Spleen (tissue), 7 donors: ENCODE results near the gene NAALADL2.

ENCODE experiments used
- CTCF ChIP-seq, 11 experiments: fragments of 200-600 bp in 7 of 11; fragments of 450-650 bp in 4 of 11; sonication (generic) in 4 of 11; IDR thresholded peaks in 8 of 11; conservative IDR thresholded peaks in 3 of 11; 1 replicate in 7 of 11; 2 replicates in 4 of 11; pipeline versions ENCODE4 v1.4.0 to v1.8.0; 2016 to 2021; ENCODE audit warnings: antibody characterized with exemption in 11 of 11, inconsistent platforms in 4 of 11, mild to moderate bottlenecking in 1 of 11
- POLR2A ChIP-seq, 3 donors: fragments of 450-650 bp; IDR thresholded peaks; one replicate each; pipeline ENCODE4 v1.5.1; 2017; ENCODE audit warnings: antibody characterized with exemption in 3 of 3, mild to moderate bottlenecking in 1 of 3
- POLR2AphosphoS5 ChIP-seq, 3 donors: sonication (generic); formaldehyde crosslinking; IDR thresholded peaks; one replicate each; pipeline ENCODE4 v1.5.1; 2017; ENCODE audit warnings: antibody characterized with exemption in 3 of 3
- donor health status: DM: no; HTN: no; CAD: no; lungs with moderate emphysema.
- donor health status: DM: no; HTN: no; CAD: no.
- donor health status: DM: no; HTN: no; CAD: no.

- no peak for TF ChIP-seq CTCF (IDR thresholded peaks at IDR 0.05 in 8 of 11, conservative IDR thresholded peaks at IDR 0.05 in 3 of 11)
- TF ChIP-seq POLR2A (IDR thresholded peaks at IDR 0.05): no peak
- TF ChIP-seq POLR2AphosphoS5 (IDR thresholded peaks at IDR 0.05): no peak
Observed at GRCh38 chr3:174884776-174885568, 25.8 kb downstream of the NAALADL2 start.
